Peyer's patch (tissue), 4 donors: ENCODE measurements around the gene SLC38A11.

Experiments used
- POLR2A ChIP-seq, 2 donors: fragments of 450-650 bp; IDR thresholded peaks; one replicate each; pipeline ENCODE4 v1.5.1; 2017; ENCODE audit warnings: antibody characterized with exemption in 2 of 2, mild to moderate bottlenecking in 2 of 2, moderate library complexity in 2 of 2
- TF ChIP-seq, protein P1 (sequence below), 6 experiments: fragments of 450-650 bp in 4 of 6; fragments of 200-600 bp in 2 of 6; sonication (generic) in 1 of 6; IDR thresholded peaks; one replicate each; pipeline ENCODE4 v1.5.1; 2017 to 2019; ENCODE audit warnings: antibody characterized with exemption in 6 of 6, mild to moderate bottlenecking in 3 of 6, moderate library complexity in 1 of 6

DNA sequence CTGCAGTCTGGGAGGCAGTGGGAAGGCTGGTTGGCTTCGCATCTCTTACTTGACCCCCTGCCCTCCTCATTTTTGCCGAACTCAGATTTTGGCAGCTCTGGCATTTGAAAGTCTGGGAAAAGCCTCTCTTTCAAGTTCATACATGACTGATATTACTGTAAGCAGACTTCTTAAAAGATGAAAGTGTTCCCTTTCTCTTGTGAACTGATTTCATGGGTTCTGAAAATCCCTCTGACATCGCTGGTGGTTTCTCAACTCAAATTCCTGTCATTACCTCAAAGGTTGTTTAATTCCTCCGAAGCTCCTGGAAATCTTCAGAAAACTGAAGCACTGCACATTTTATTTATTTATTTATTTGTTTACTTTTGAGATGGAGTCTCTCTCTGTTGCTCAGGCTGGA is 16.9 kb upstream of the SLC38A11 start:
- TF ChIP-seq, protein P1, sequence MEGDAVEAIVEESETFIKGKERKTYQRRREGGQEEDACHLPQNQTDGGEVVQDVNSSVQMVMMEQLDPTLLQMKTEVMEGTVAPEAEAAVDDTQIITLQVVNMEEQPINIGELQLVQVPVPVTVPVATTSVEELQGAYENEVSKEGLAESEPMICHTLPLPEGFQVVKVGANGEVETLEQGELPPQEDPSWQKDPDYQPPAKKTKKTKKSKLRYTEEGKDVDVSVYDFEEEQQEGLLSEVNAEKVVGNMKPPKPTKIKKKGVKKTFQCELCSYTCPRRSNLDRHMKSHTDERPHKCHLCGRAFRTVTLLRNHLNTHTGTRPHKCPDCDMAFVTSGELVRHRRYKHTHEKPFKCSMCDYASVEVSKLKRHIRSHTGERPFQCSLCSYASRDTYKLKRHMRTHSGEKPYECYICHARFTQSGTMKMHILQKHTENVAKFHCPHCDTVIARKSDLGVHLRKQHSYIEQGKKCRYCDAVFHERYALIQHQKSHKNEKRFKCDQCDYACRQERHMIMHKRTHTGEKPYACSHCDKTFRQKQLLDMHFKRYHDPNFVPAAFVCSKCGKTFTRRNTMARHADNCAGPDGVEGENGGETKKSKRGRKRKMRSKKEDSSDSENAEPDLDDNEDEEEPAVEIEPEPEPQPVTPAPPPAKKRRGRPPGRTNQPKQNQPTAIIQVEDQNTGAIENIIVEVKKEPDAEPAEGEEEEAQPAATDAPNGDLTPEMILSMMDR (IDR thresholded peaks at IDR 0.05), result no peak
- no peak for TF ChIP-seq POLR2A (IDR thresholded peaks at IDR 0.05)
